ENCODE results near the gene MAST3.

The MAST3 gene

GRCh38 chr19:18167011-18167410, 69.4 kb downstream of the MAST3 start:
- Histone ChIP-seq H3K27ac (ENCODE audit: insufficient read depth in 1 of 2, low read depth in 1 of 2, low read length in 2 of 2, poor library complexity in 1 of 2, severe bottlenecking in 2 of 2) (no peak overlapping the region), H3K9me3 (ENCODE audit: control extremely low read depth in 1 of 5, control insufficient read depth in 4 of 5, insufficient read depth in 2 of 5, low read depth in 1 of 5, low read length in 4 of 5) (no peaks in the 10 kb centered on the region), H3K27me3 (replicated peaks in 2 of 5; ENCODE audit: control insufficient read depth in 4 of 5, insufficient read depth in 5 of 5, low read length in 4 of 5) (no peaks in the 10 kb centered on the region), H3K36me3 (ENCODE audit: control insufficient read depth in 4 of 4, insufficient read depth in 4 of 4, low read length in 3 of 4) (peaks cover 5 to 68% (median 43%) of the 10 kb centered on the region in 4 experiments), H3K4me1 (ENCODE audit: control extremely low read depth in 1 of 4, control insufficient read depth in 4 of 4, insufficient read depth in 4 of 4, low read length in 3 of 4) (peaks cover 0 to 9% (median 6%) of the 10 kb centered on the region in 4 experiments), H3K4me3 (ENCODE audit: control insufficient read depth in 1 of 7, extremely low read depth in 1 of 7, insufficient read depth in 4 of 7, low read depth in 2 of 7, low read length in 6 of 7) (no peak overlapping the region)
- POLR2A ChIA-PET = no interaction called here
- 98% methylated on average over 15 of the region's 21 CpGs for WGBS (ENCODE audit: insufficient coverage)
- DNase-seq = no peak
- CTCF ChIA-PET = interaction anchor here (1.0 to 2.4 kb wide), 9 partner anchors 11 to 166 kb away, joined by 3 to 16 read pairs (median 5); no protein-coding TSS in a partner anchor

- ChIA-PET POLR2A (interaction anchor here (0.6 to 1.0 kb wide), 2 partner anchors 13 to 144 kb away, joined by 3 to 6 read pairs; no protein-coding TSS in a partner anchor), CTCF (interaction anchor here (0.6 to 2.4 kb wide), 14 partner anchors 9 to 208 kb away, joined by 3 to 16 read pairs (median 4); no protein-coding TSS in a partner anchor)
- Histone ChIP-seq H3K9me3 (ENCODE audit: control extremely low read depth in 1 of 5, control insufficient read depth in 4 of 5, insufficient read depth in 2 of 5, low read depth in 1 of 5, low read length in 4 of 5) (no peaks in the 10 kb centered on the region), H3K27me3 (replicated peaks in 2 of 5; ENCODE audit: control insufficient read depth in 4 of 5, insufficient read depth in 5 of 5, low read length in 4 of 5) (no peaks in the 10 kb centered on the region), H3K36me3 (ENCODE audit: control insufficient read depth in 4 of 4, insufficient read depth in 4 of 4, low read length in 3 of 4) (peaks cover 5 to 57% (median 36%) of the 10 kb centered on the region in 4 experiments), H3K27ac (ENCODE audit: insufficient read depth in 1 of 2, low read depth in 1 of 2, low read length in 2 of 2, poor library complexity in 1 of 2, severe bottlenecking in 2 of 2) (no peak overlapping the region), H3K4me3 (ENCODE audit: control insufficient read depth in 1 of 7, extremely low read depth in 1 of 7, insufficient read depth in 4 of 7, low read depth in 2 of 7, low read length in 6 of 7) (no peak overlapping the region), H3K4me1 (ENCODE audit: control extremely low read depth in 1 of 4, control insufficient read depth in 4 of 4, insufficient read depth in 4 of 4, low read length in 3 of 4) (peaks cover 0 to 18% (median 12%) of the 10 kb centered on the region in 4 experiments)
- WGBS (ENCODE audit: insufficient coverage) = 89% methylated on average over 9 of the region's 14 CpGs
- DNase-seq = peak; percentile 63 to 79 (median 74)
These were observed 70.5 kb downstream of the MAST3 start for GRCh38 chr19:18167975-18168645.

- H3K27me3 ChIP-seq (replicated peaks in 2 of 5; ENCODE audit: control insufficient read depth in 4 of 5, insufficient read depth in 5 of 5, low read length in 4 of 5) = no peaks in the 10 kb centered on the region
- no peak overlapping the region for H3K4me3 ChIP-seq (ENCODE audit: control insufficient read depth in 1 of 7, extremely low read depth in 1 of 7, insufficient read depth in 4 of 7, low read depth in 2 of 7, low read length in 6 of 7)
- no peak for DNase-seq
- ChIA-PET POLR2A (interaction anchor here (1.0 kb wide), 1 partner anchor 145 kb away, joined by 3 read pairs; no protein-coding TSS in a partner anchor), CTCF (interaction anchor here (0.8 to 2.7 kb wide), 13 partner anchors 8 to 158 kb away, joined by 3 to 16 read pairs (median 5); partner anchors contain the start of gene MPV17L2)
- no peak overlapping the region for H3K27ac ChIP-seq (ENCODE audit: insufficient read depth in 1 of 2, low read depth in 1 of 2, low read length in 2 of 2, poor library complexity in 1 of 2, severe bottlenecking in 2 of 2)
- H3K4me1 ChIP-seq (ENCODE audit: control extremely low read depth in 1 of 4, control insufficient read depth in 4 of 4, insufficient read depth in 4 of 4, low read length in 3 of 4) = peaks cover 0 to 25% (median 19%) of the 10 kb centered on the region in 4 experiments
- H3K36me3 ChIP-seq (ENCODE audit: control insufficient read depth in 4 of 4, insufficient read depth in 4 of 4, low read length in 3 of 4) = peaks cover 5 to 51% (median 31%) of the 10 kb centered on the region in 4 experiments
- H3K9me3 ChIP-seq (ENCODE audit: control extremely low read depth in 1 of 5, control insufficient read depth in 4 of 5, insufficient read depth in 2 of 5, low read depth in 1 of 5, low read length in 4 of 5) = no peaks in the 10 kb centered on the region
- 97% methylated on average over 60 of the region's 66 CpGs for WGBS (ENCODE audit: insufficient coverage)
These were observed 71.2 kb downstream of the MAST3 start for GRCh38 chr19:18168673-18169381.

DNA sequence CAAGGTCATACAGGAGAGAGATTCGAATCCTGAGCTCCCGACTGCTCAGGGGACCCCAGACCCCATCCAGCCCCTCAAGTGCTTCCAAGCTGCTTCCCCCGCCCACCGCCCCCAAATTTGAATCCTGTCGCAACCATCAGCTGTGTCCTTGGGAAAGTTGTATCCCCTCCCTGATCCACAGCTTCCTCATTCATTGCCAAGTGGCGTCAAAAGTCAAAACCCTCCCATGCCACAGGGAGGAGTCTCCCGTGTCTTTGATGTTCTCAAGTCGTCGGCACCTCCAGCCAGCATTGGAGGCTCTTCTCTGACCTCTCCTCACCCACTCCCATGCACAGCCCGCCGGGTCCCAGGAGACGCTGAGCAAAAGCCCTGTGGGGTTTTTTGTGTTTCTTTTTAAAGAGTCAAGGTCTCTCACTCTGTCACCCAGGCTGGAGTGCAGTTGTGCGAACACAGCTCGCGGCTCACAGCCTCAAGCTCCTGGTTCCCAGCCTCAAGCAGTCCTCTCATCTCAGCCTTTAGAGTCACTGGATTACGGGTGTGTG, 73.2 kb downstream of the MAST3 start:
- WGBS (ENCODE audit: insufficient coverage) = 86% methylated on average over 5 of the region's 16 CpGs
- Histone ChIP-seq H3K9me3 (ENCODE audit: control extremely low read depth in 1 of 5, control insufficient read depth in 4 of 5, insufficient read depth in 2 of 5, low read depth in 1 of 5, low read length in 4 of 5) (no peaks in the 10 kb centered on the region), H3K4me3 (ENCODE audit: control insufficient read depth in 1 of 7, extremely low read depth in 1 of 7, insufficient read depth in 4 of 7, low read depth in 2 of 7, low read length in 6 of 7) (no peak overlapping the region), H3K4me1 (ENCODE audit: control extremely low read depth in 1 of 4, control insufficient read depth in 4 of 4, insufficient read depth in 4 of 4, low read length in 3 of 4) (peaks cover 0 to 43% (median 30%) of the 10 kb centered on the region in 4 experiments), H3K36me3 (ENCODE audit: control insufficient read depth in 4 of 4, insufficient read depth in 4 of 4, low read length in 3 of 4) (peaks cover 5 to 40% (median 25%) of the 10 kb centered on the region in 4 experiments), H3K27ac (ENCODE audit: insufficient read depth in 1 of 2, low read depth in 1 of 2, low read length in 2 of 2, poor library complexity in 1 of 2, severe bottlenecking in 2 of 2) (no peak overlapping the region), H3K27me3 (replicated peaks in 2 of 5; ENCODE audit: control insufficient read depth in 4 of 5, insufficient read depth in 5 of 5, low read length in 4 of 5) (peaks cover 0 to 3% (median 0%) of the 10 kb centered on the region in 5 experiments)
- ChIA-PET CTCF (interaction anchor here (0.6 to 2.7 kb wide), 7 partner anchors 11 to 82 kb away, joined by 3 to 8 read pairs (median 4); partner anchors contain the start of gene MPV17L2), POLR2A (no interaction called here)
- DNase-seq = no peak

DNA sequence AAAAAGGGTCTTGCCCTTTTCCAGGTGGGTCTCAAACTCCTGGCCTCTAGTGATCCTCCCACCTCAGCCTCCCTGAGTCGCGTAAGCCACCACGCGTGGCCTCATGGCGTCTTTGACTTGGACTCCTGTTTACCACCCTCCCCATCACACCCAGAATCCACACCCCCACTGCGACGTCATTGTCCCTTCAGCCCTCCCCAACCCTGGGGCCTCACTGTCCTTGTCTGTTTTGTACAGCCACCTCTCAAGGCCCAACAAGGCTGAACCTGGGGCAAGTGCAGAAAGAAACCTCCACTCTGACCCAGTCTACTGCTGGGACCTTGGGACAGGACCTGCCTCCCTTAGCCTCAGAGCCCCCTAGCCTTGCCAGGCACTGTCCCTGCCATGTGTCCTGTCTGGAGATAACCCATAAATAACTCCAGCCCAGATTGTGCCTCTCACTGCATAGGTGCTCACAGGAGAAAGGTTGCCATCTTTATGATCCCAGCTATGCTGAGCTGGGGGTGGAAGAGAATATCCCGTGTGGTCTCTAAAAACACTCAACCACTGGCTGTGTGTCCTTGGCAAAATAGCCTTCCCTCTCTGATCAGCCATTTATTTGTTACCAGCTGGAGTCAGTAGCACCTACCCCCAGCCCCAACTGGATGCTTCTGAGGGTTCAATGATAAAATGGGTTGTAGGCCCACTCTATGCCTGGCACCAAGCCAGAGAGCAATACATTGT, 74.2 kb downstream of the MAST3 start:
- Histone ChIP-seq H3K4me3 (ENCODE audit: control insufficient read depth in 1 of 7, extremely low read depth in 1 of 7, insufficient read depth in 4 of 7, low read depth in 2 of 7, low read length in 6 of 7) (no peak overlapping the region), H3K9me3 (ENCODE audit: control extremely low read depth in 1 of 5, control insufficient read depth in 4 of 5, insufficient read depth in 2 of 5, low read depth in 1 of 5, low read length in 4 of 5) (no peaks in the 10 kb centered on the region), H3K27ac (ENCODE audit: insufficient read depth in 1 of 2, low read depth in 1 of 2, low read length in 2 of 2, poor library complexity in 1 of 2, severe bottlenecking in 2 of 2) (no peak overlapping the region), H3K4me1 (ENCODE audit: control extremely low read depth in 1 of 4, control insufficient read depth in 4 of 4, insufficient read depth in 4 of 4, low read length in 3 of 4) (peaks cover 0 to 45% (median 30%) of the 10 kb centered on the region in 4 experiments), H3K27me3 (replicated peaks in 2 of 5; ENCODE audit: control insufficient read depth in 4 of 5, insufficient read depth in 5 of 5, low read length in 4 of 5) (peaks cover 0 to 3% (median 0%) of the 10 kb centered on the region in 5 experiments), H3K36me3 (ENCODE audit: control insufficient read depth in 4 of 4, insufficient read depth in 4 of 4, low read length in 3 of 4) (peaks cover 4 to 32% (median 18%) of the 10 kb centered on the region in 4 experiments)
- POLR2A ChIA-PET = no interaction called here
- CTCF ChIA-PET = interaction anchor here (0.8 to 1.6 kb wide), 4 partner anchors 8 to 59 kb away, joined by 3 to 7 read pairs (median 6); no protein-coding TSS in a partner anchor
- WGBS (ENCODE audit: insufficient coverage) = 95% methylated on average over 8 of the region's 8 CpGs
- no peak for DNase-seq

- 88% methylated on average over 6 of the region's 7 CpGs for WGBS (ENCODE audit: insufficient coverage)
- Histone ChIP-seq H3K4me3 (ENCODE audit: control insufficient read depth in 1 of 7, extremely low read depth in 1 of 7, insufficient read depth in 4 of 7, low read depth in 2 of 7, low read length in 6 of 7) (no peak overlapping the region), H3K27me3 (replicated peaks in 2 of 5; ENCODE audit: control insufficient read depth in 4 of 5, insufficient read depth in 5 of 5, low read length in 4 of 5) (peaks cover 0 to 3% (median 0%) of the 10 kb centered on the region in 5 experiments), H3K4me1 (ENCODE audit: control extremely low read depth in 1 of 4, control insufficient read depth in 4 of 4, insufficient read depth in 4 of 4, low read length in 3 of 4) (peaks cover 0 to 45% (median 30%) of the 10 kb centered on the region in 4 experiments), H3K36me3 (ENCODE audit: control insufficient read depth in 4 of 4, insufficient read depth in 4 of 4, low read length in 3 of 4) (peaks cover 0 to 29% (median 13%) of the 10 kb centered on the region in 4 experiments), H3K27ac (ENCODE audit: insufficient read depth in 1 of 2, low read depth in 1 of 2, low read length in 2 of 2, poor library complexity in 1 of 2, severe bottlenecking in 2 of 2) (peak overlapping the region in 1 of 2 experiments; percentile 54), H3K9me3 (ENCODE audit: control extremely low read depth in 1 of 5, control insufficient read depth in 4 of 5, insufficient read depth in 2 of 5, low read depth in 1 of 5, low read length in 4 of 5) (no peaks in the 10 kb centered on the region)
- DNase-seq = no peak
- ChIA-PET CTCF (interaction anchor here (1.4 to 1.6 kb wide), 2 partner anchors 9 to 11 kb away, joined by 6 to 7 read pairs; no protein-coding TSS in a partner anchor), POLR2A (no interaction called here)
These were observed 74.9 kb downstream of the MAST3 start for GRCh38 chr19:18172331-18173053.
